Ectodermal cell (in vitro differentiated cells): ENCODE measurements around the gene DNAJC22.

Experiments used
- H3K27ac ChIP-seq: 2 replicates; pipeline ENCODE4 v1.7.0; 2013; ENCODE audit warnings: mild to moderate bottlenecking, low read depth, low read length; ENCODE audit not compliant: insufficient read depth, poor library complexity, severe bottlenecking
- H3K27me3 ChIP-seq: 2 replicates; pipeline ENCODE4 v1.7.0; 2013; ENCODE audit warnings: mild to moderate bottlenecking, low read length; ENCODE audit not compliant: insufficient read depth, control insufficient read depth, poor library complexity, severe bottlenecking
- H3K36me3 ChIP-seq: one replicate; pipeline ENCODE4 v1.7.0; 2013; ENCODE audit warnings: low read length; ENCODE audit not compliant: control insufficient read depth, insufficient read depth
- H3K4me1 ChIP-seq: one replicate; pipeline ENCODE4 v1.7.0; 2013; ENCODE audit warnings: low read length; ENCODE audit not compliant: control insufficient read depth, insufficient read depth
- H3K4me3 ChIP-seq: 2 replicates; pipeline ENCODE4 v1.7.0; 2013; ENCODE audit warnings: low read depth, low read length, control low read depth; ENCODE audit not compliant: insufficient read depth
- H3K9me3 ChIP-seq: 2 replicates; pipeline ENCODE4 v1.7.0; 2013; ENCODE audit warnings: mild to moderate bottlenecking, low read length, moderate library complexity; ENCODE audit not compliant: control insufficient read depth
- WGBS, 2 experiments: methylation state at CpG; one replicate each; pipeline ENCODE4 v1.1.7; 2013; ENCODE audit warnings: missing lambda C conversion rate in 2 of 2; 5-methylcytosine and 5-hydroxymethylcytosine counted together

DNAJC22 gene

DNA sequence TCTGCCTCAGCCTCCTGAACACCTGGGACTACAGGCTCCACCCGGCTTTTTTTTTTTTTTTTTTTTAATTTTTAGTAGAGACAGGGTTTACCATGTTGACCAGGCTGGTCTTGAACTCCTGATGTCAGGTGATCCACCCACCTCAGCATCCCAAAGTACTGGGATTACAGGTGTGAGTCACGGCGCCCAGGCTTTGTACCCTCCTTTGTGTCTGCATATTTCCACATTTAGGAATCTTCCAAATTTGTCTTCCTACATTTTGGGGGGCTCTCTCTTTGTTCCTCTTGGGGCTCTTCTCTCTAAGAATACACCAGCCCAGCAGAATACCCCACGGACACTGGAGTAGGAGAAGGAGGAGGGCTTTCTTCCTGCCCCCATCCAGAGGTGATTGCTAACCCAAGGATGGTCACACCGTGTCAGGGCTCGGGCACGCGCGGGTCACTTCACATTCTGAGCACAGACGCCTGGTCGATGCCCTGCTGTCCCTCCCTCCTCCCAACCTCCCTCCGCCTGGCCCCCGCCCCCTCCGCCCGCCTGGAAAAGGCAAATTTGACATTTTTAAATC is 2.1 kb upstream of the DNAJC22 start:
- Histone ChIP-seq H3K27ac (no peak overlapping the region), H3K27me3 (peaks cover 100% of the 10 kb centered on the region), H3K4me1 (peaks cover 31% of the 10 kb centered on the region), H3K36me3 (no peaks in the 10 kb centered on the region), H3K9me3 (no peaks in the 10 kb centered on the region), H3K4me3 (no peak overlapping the region)
- WGBS, 2 experiments, result 4 to 6% methylated on average over 15 of the region's 15 CpGs

DNA sequence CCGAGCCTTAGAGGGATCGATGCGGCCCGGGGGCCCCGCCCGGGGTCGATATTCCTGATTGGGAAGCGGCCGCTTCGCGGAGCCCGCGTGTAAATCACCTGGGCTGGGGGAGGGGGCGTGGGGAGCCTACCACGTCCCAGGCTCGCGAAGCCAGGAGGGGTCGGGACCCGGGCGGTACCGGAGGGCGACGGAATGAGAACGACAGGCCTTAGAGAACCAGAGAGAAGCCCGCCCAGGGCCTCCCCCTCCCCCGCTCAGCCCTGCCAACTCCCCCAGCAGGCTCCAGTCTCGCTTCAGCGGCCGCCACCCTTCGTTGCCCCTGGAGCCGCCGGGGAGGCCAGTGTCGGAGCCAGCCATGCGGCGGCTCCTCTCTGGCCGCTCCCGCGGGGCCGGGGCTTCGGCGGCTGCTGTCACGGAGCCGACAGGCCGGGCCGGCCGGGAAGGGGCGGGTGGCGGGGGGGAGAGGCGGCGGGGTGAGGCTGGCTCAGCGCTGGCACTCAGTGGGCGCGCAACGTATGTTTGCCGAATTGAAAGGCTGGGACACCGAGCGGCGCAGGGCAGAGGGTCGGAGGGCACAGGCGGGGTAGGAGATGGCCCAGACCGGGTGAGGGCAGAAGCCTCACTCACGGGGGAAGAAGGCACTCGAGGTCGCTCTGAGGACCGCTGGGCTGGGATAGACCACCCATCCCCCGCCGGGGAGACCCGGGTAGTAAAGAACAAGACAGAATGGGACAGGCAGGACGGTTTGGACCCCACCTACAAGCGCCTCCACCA is 1.4 kb upstream of the DNAJC22 start:
- no peak overlapping the region for H3K27ac ChIP-seq
- H3K4me1 ChIP-seq, result peaks cover 31% of the 10 kb centered on the region
- no peaks in the 10 kb centered on the region for H3K36me3 ChIP-seq

DNA sequence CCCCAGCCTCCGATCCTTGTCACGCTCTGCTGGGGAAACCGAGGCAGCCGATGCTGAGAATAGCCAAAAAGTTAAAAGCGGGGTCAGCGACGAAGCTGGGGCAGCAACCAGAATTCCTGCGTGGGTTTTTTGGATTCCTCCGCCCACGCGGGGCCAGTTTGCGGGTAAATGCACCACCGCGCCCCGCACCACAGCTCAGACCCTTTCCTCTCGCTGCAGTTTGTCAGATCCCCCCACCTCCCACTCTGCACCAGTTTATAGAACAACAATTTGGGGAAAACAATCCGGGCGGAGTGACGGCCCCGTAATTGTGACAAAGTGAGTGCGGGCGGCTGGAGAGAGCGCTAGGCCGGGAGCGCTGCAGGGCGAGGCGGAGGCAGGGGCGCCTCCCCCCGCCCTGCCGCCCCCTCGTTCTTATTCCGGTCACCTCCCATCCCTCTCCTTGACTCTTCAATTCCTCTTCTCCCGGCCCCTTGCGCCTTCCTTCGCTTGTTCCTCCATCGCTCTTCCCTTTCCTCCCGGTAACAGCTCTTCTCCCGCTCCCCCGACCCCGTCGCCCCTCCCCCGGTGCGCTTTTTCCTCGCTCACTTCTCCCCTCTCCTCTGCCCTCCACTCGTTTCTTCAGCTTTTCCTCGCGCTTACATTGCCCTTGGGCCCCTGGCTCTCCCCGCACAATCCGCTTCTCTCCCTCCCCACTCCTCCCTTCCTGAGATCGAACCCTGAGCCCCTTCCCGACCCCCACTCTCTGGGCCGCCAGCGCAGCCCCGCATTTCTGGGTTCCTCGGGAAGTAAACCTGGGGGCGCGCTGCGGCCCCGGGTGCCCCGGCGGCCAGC is 646 bp upstream of the DNAJC22 start:
- H3K4me3 ChIP-seq, result peak overlapping the region; percentile 21
- no peak overlapping the region for H3K27ac ChIP-seq
- H3K27me3 ChIP-seq, result peaks cover 95% of the 10 kb centered on the region
- H3K4me1 ChIP-seq, result peaks cover 28% of the 10 kb centered on the region
- no peaks in the 10 kb centered on the region for H3K36me3 ChIP-seq
- 1% methylated on average over 61 of the region's 61 CpGs for whole genome bisulfite sequencing, 2 experiments
- H3K9me3 ChIP-seq, result no peaks in the 10 kb centered on the region

More for the DNA sequence above, 1.4 kb upstream of the DNAJC22 start:
- peak overlapping the region; percentile 21 for H3K4me3 ChIP-seq
- no peaks in the 10 kb centered on the region for H3K9me3 ChIP-seq
- peaks cover 99% of the 10 kb centered on the region for H3K27me3 ChIP-seq
- 0% methylated on average over 70 of the region's 70 CpGs for WGBS, 2 experiments

DNA sequence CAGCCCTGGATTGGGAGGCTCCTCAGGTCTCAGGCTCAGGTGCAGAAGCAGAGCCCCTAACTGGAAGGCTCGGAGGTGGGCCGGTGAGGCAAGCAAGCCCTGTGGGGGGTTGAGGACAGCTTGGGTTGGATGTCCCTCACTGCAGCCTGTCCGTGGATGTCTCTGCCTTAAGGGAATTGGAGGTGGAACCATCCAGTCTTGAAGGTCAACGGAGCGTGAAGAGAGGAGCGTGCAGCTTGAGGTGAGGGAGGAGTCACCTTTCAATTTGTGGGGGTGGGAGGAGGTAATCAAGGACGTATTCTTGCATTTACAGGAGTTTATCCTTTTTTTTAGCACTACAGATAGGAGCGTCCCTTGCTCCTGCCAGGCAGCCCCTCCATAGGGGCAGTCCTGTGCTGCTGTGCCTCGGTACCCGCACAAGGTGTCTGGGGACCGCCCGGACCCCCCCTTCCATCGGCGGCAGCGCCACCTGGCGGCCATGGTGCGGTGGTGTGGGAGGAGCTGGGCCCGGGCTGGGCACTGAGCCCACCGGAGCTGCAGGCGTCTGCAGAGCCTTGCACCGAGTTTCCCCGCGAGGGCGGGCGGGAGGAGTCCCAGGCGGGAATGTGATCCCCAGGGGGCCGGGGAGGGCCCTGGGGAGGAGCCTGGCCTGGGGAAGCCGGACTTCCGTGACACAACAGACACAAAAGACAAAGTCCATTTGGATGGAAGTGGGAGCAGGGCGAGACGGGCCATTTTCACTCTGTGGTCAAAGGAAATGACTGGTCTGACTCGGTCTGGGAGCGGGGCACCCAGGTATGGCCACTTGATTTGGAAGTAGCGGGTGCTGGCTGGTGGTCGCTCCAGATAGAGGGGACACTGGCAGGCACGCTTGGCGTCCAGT is 864 bp downstream of the DNAJC22 start:
- no peak overlapping the region for H3K27ac ChIP-seq
- H3K4me3 ChIP-seq, result peak overlapping the region; percentile 18
- H3K9me3 ChIP-seq, result no peaks in the 10 kb centered on the region
- peaks cover 21% of the 10 kb centered on the region for H3K4me1 ChIP-seq
- no peaks in the 10 kb centered on the region for H3K36me3 ChIP-seq
- WGBS, 2 experiments, result 11 to 12% methylated on average over 37 of the region's 37 CpGs
- H3K27me3 ChIP-seq, result peaks cover 81% of the 10 kb centered on the region

DNA sequence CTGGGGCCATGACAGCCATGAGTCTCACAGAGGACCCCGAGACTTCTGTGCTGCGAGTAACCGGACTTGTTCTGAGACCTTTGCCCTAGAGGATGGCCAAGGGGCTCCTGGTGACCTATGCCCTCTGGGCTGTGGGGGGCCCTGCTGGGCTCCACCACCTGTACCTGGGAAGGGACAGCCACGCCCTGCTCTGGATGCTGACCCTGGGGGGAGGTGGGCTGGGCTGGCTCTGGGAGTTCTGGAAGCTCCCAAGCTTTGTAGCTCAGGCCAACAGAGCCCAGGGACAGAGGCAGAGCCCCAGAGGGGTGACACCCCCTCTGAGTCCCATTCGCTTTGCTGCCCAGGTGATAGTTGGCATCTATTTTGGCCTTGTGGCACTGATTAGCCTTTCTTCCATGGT is 2.1 kb downstream of the DNAJC22 start:
- peaks cover 21% of the 10 kb centered on the region for H3K4me1 ChIP-seq
- H3K4me3 ChIP-seq, result no peak overlapping the region
- H3K36me3 ChIP-seq, result no peaks in the 10 kb centered on the region
- WGBS, 2 experiments, result 91 to 97% methylated on average over 5 of the region's 5 CpGs
- no peaks in the 10 kb centered on the region for H3K9me3 ChIP-seq
- no peak overlapping the region for H3K27ac ChIP-seq
- H3K27me3 ChIP-seq, result peaks cover 69% of the 10 kb centered on the region

DNA sequence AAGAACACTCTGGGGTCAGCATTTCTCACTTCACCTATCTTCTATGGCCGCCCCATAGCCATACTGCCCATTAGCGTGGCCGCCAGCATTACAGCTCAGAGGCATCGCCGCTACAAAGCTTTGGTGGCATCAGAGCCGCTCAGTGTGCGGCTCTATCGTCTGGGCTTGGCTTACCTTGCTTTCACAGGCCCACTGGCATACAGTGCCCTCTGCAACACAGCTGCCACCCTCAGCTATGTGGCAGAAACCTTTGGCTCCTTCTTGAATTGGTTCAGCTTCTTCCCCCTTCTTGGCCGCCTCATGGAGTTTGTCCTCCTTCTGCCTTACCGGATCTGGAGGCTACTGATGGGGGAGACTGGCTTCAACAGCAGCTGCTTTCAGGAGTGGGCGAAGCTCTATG is 2.6 kb downstream of the DNAJC22 start:
- H3K4me1 ChIP-seq, result peaks cover 21% of the 10 kb centered on the region
- 91 to 92% methylated on average over 11 of the region's 11 CpGs for WGBS, 2 experiments
- H3K27me3 ChIP-seq, result peaks cover 67% of the 10 kb centered on the region
- H3K36me3 ChIP-seq, result no peaks in the 10 kb centered on the region
- H3K4me3 ChIP-seq, result no peak overlapping the region
- no peak overlapping the region for H3K27ac ChIP-seq
- H3K9me3 ChIP-seq, result no peaks in the 10 kb centered on the region

DNA sequence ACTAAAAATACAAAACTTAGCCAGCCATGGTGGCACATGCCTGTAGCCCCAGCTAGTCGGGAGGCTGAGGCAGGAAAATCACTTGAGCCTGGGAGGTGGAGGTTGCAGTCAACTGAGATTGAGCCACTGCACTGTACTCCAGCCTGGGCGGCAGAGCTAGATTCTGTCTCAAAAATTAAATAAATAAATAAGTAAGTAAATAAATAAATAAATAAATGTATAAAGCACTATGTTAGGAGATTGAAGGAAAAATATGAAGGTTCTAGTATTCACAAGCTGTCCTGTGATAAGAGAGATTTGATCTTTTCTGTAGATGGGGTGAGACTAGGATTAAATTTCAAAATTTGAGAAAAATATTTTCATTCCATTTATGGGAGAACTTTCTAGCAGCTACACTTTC is 5.7 kb downstream of the DNAJC22 start:
- 78 to 96% methylated on average over 1 of the region's 2 CpGs for WGBS, 2 experiments
- Histone ChIP-seq H3K36me3 (no peaks in the 10 kb centered on the region), H3K9me3 (no peaks in the 10 kb centered on the region), H3K4me3 (no peak overlapping the region), H3K27me3 (peaks cover 42% of the 10 kb centered on the region), H3K27ac (no peak overlapping the region), H3K4me1 (peaks cover 5% of the 10 kb centered on the region)

DNA sequence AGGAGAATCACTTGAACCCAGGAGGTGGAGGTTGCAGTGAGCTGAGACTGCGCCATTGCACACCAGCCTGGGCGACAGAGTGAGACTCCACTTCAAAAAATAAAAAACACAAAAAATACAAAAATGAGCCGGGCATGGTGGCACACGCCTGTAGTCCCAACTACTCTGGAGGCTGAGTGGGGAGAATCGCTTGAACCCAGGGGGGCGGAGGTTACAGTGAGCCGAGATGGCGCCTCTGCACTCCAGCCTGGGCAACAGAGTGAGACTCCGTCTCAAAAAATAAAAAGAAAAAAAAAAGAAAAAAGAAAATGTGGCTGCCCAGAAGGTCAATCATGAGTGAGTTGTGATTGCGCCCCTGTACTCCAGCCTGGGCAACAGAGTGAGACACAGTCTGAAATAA is 9.2 kb downstream of the DNAJC22 start:
- no peak overlapping the region for H3K4me3 ChIP-seq
- WGBS, 2 experiments, result 86 to 95% methylated on average over 9 to 10 of the region's 10 CpGs

DNA sequence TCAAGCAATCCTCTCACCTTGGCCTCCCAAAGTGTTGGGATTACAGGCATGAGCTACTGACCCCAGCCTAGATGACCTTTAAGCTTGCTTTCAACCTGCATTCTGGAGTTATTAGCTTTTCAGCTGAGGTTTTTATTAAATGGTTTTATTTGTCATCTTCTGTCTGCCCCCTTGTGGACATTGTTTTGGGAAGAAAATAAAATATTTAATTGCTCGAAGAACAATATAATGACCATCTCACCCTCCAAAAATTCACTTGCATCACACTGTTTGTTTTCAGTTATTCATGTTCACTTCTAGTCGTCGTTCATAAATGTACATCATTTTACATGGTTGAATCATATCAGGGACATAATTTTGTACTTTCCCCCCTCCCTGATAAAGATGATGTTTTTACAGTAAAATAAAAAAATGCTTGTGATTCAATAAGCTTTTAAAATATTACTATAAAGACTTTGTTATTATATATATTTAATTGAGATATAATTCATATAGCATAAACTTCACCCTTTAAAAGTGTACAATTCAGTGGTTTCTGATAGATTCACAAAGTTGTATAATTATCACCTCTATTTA is 10.5 kb downstream of the DNAJC22 start:
- no peaks in the 10 kb centered on the region for H3K4me1 ChIP-seq
- H3K36me3 ChIP-seq, result no peaks in the 10 kb centered on the region
- H3K27ac ChIP-seq, result no peak overlapping the region
- peaks cover 9% of the 10 kb centered on the region for H3K27me3 ChIP-seq
- 45 to 56% methylated on average over 3 of the region's 3 CpGs for WGBS, 2 experiments
- no peak overlapping the region for H3K4me3 ChIP-seq
- H3K9me3 ChIP-seq, result no peaks in the 10 kb centered on the region

More for the DNA sequence above, 9.2 kb downstream of the DNAJC22 start:
- H3K9me3 ChIP-seq, result no peaks in the 10 kb centered on the region
- peaks cover 11% of the 10 kb centered on the region for H3K27me3 ChIP-seq
- H3K27ac ChIP-seq, result no peak overlapping the region
- H3K36me3 ChIP-seq, result no peaks in the 10 kb centered on the region
- no peaks in the 10 kb centered on the region for H3K4me1 ChIP-seq
